Epithelial cell of prostate (primary cell): ENCODE data around the gene PDCD2.
A peak's percentile ranks its signal among the peaks of the same experiment; 100 is the strongest.
"Not testable (repeated sequence)": the region's sequence is repeated elsewhere in the genome, so short reads cannot be mapped to it uniquely, and the experiment has no call there.

Experiments
- DNase-seq: peaks from one replicate; pipeline ENCODE4 v3.0.0-alpha.2; 2011; ENCODE audit warnings: low read depth, low spot score
- H3K27ac ChIP-seq: fragments of 450-650 bp; 2 replicates; pipeline ENCODE4 v1.5.1; 2017; ENCODE audit warnings: mild to moderate bottlenecking

Gene PDCD2

GRCh38 chr6:170553534-170554012 lies 30.9 kb downstream of the PDCD2 start:
- DNase-seq: peak; percentile 40
- H3K27ac ChIP-seq: peak overlapping the region; percentile 89

- DNase-seq: peak; percentile 78
- peak within 1 kb of the TSS; percentile 89 for H3K27ac ChIP-seq
Observed at GRCh38 chr6:170552765-170553533, 31.5 kb downstream of the PDCD2 start, which contains the start of gene PSMB1. TSS of gene PSMB1 (minus strand) at chr6:170553307. CDS start at chr6:170553242, 65 bp downstream.

GRCh38 chr6:170545405-170545804 lies 39.0 kb downstream of the PDCD2 start:
- no peak overlapping the region for H3K27ac ChIP-seq
- no peak for DNase-seq

GRCh38 chr6:170542031-170542719 lies 42.3 kb downstream of the PDCD2 start:
- no peak for DNase-seq
- H3K27ac ChIP-seq: no peak overlapping the region

- DNase-seq: no peak
- H3K27ac ChIP-seq: no peak overlapping the region
Observed at GRCh38 chr6:170537329-170537728, 47.1 kb downstream of the PDCD2 start.

- DNase-seq: no peak
- no peak overlapping the region for H3K27ac ChIP-seq
Observed at GRCh38 chr6:170536671-170537070, 47.8 kb downstream of the PDCD2 start.

- no peak for DNase-seq
Observed at GRCh38 chr6:170535004-170535403, 49.4 kb downstream of the PDCD2 start.

GRCh38 chr6:170533792-170534191 lies 50.6 kb downstream of the PDCD2 start:
- no peak for DNase-seq
- H3K27ac ChIP-seq: no peak overlapping the region

More at GRCh38 chr6:170535004-170535403, 49.4 kb downstream of the PDCD2 start:
- H3K27ac ChIP-seq: no peak overlapping the region

GRCh38 chr6:170532867-170533488 lies 51.5 kb downstream of the PDCD2 start:
- no peak for DNase-seq
- H3K27ac ChIP-seq: no peak overlapping the region

- H3K27ac ChIP-seq: no peak overlapping the region
- no peak for DNase-seq
Observed at GRCh38 chr6:170529839-170530469, 54.5 kb downstream of the PDCD2 start.

- DNase-seq: not testable (repeated sequence)
Observed at GRCh38 chr6:170527995-170528394, 56.4 kb downstream of the PDCD2 start.

GRCh38 chr6:170525795-170526194 lies 58.6 kb downstream of the PDCD2 start:
- no peak overlapping the region for H3K27ac ChIP-seq
- no peak for DNase-seq

More at GRCh38 chr6:170527995-170528394, 56.4 kb downstream of the PDCD2 start:
- not testable (repeated sequence) for H3K27ac ChIP-seq
